Measurements from ENCODE around the gene TOMM34. TPM values are rescaled to one million over a fixed set of nuclear protein-coding genes. Genes with fewer than 3 reads are reported as not detected.
A peak's percentile ranks its signal among the peaks of the same experiment; 100 is the strongest.

The TOMM34 gene
- total RNA-seq, 1 experiment from 2014 or later, result 37.5 TPM

DNA sequence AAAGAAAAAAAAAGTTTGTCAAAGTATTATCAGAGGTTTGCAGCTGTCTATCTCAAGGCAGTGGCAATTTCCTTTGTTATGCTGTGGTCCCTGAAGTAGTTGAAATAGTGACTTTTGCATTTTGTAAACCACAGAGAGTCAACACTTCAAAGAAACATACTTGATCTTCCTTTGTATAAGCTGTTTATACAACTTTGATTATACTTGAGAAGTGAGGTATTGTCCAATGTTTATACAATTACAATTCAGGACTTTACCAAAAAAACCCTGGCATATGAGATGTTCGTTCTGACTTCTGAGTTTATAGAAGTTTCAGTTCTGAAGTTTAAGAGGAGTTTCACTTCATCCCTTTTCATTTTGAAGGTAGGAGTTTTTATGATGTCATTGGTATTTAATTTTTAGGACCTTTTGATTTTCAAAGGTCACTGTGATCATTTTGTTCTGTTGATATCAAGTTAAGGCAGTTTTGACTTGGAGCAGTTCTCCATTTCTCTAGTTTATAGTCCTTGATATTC, 10.1 kb upstream of the TOMM34 start:
- H3K18ac ChIP-seq (ENCODE audit: insufficient read length, low read depth, low read length), result no peak overlapping the region
- Mint-ChIP-seq H3K36me3 (ENCODE audit: insufficient read depth in 1 of 3, low read depth in 3 of 3) (peaks cover 15 to 28% (median 25%) of the 10 kb centered on the region in 3 experiments), H3K27ac (peak overlapping the region in 1 of 3 experiments; percentile 43; a peak in 1 of 7 replicates), H3K27me3 (ENCODE audit: low read depth) (peaks cover 2% of the 10 kb centered on the region; the same call in 1 of the 2 replicates), H3K4me3 (no peak overlapping the region), H3K4me1 (peaks cover 37 to 38% of the 10 kb centered on the region in 2 experiments), H3K9me3 (no peaks in the 10 kb centered on the region; a peak in 1 of 5 replicates)
- H2BK15ac ChIP-seq (ENCODE audit: low read depth, low read length), result no peak overlapping the region
- no peak for DNase-seq
- H2AFZ ChIP-seq (ENCODE audit: low read length), result no peak overlapping the region
- H2AK5ac ChIP-seq (ENCODE audit: insufficient read length, low read length), result no peak overlapping the region
- H3K4me1 ChIP-seq (ENCODE audit: insufficient read depth, low read length), result no peaks in the 10 kb centered on the region
- no peak overlapping the region for H2BK5ac ChIP-seq (ENCODE audit: insufficient read length, low read length)
- H3K9ac ChIP-seq (ENCODE audit: extremely low read depth, insufficient read length, low read length), result no peak overlapping the region
- no peak overlapping the region for H4K8ac ChIP-seq (replicated peaks; ENCODE audit: insufficient read length, low read depth, low read length)
- H4K5ac ChIP-seq (ENCODE audit: insufficient read length, low read depth, low read length), result no peak overlapping the region
- H4K91ac ChIP-seq (ENCODE audit: insufficient read length, low read depth, low read length), result no peak overlapping the region
- no CpG with 5 or more reads among the region's 1 CpG for WGBS (ENCODE audit: extremely low coverage, insufficient read length, low lambda C conversion rate)
- H3K27me3 ChIP-seq (ENCODE audit: insufficient read depth, low read length), result no peaks in the 10 kb centered on the region
- TF ChIP-seq, protein P1, sequence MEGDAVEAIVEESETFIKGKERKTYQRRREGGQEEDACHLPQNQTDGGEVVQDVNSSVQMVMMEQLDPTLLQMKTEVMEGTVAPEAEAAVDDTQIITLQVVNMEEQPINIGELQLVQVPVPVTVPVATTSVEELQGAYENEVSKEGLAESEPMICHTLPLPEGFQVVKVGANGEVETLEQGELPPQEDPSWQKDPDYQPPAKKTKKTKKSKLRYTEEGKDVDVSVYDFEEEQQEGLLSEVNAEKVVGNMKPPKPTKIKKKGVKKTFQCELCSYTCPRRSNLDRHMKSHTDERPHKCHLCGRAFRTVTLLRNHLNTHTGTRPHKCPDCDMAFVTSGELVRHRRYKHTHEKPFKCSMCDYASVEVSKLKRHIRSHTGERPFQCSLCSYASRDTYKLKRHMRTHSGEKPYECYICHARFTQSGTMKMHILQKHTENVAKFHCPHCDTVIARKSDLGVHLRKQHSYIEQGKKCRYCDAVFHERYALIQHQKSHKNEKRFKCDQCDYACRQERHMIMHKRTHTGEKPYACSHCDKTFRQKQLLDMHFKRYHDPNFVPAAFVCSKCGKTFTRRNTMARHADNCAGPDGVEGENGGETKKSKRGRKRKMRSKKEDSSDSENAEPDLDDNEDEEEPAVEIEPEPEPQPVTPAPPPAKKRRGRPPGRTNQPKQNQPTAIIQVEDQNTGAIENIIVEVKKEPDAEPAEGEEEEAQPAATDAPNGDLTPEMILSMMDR (conservative IDR thresholded peaks at IDR 0.05), result no peak
- H2BK20ac ChIP-seq (ENCODE audit: low read depth, low read length, poor library complexity, severe bottlenecking), result no peak overlapping the region
- no peaks in the 10 kb centered on the region for H3K79me1 ChIP-seq (ENCODE audit: insufficient read depth, low read depth, low read length, poor library complexity, severe bottlenecking)
- no peak overlapping the region for H3K4me2 ChIP-seq (ENCODE audit: insufficient read depth, insufficient read length, low read length)
- H2BK120ac ChIP-seq (ENCODE audit: low read depth, low read length, poor library complexity, severe bottlenecking), result no peak overlapping the region
- no peak overlapping the region for H3K27ac ChIP-seq (ENCODE audit: insufficient read length, low read depth, low read length)
- H3K23ac ChIP-seq (ENCODE audit: insufficient read length, low read depth, low read length), result no peak overlapping the region
- H3K56ac ChIP-seq (ENCODE audit: insufficient read length, low read depth, low read length), result no peak overlapping the region
- H3K4ac ChIP-seq (ENCODE audit: low read depth, low read length), result no peak overlapping the region
- no peak overlapping the region for H3K14ac ChIP-seq (ENCODE audit: insufficient read depth, low read length)
- H4K20me1 ChIP-seq (ENCODE audit: control insufficient read depth, insufficient read depth, insufficient read length), result no peaks in the 10 kb centered on the region
- peaks cover 14% of the 10 kb centered on the region; the same call in 1 of the 2 replicates for H3K79me2 ChIP-seq (ENCODE audit: insufficient read depth, low read length)
- H3K23me2 ChIP-seq (ENCODE audit: insufficient read length, low read depth, low read length, poor library complexity, severe bottlenecking), result peaks cover 5% of the 10 kb centered on the region
- H2BK12ac ChIP-seq (ENCODE audit: insufficient read length, low read depth, low read length), result no peak overlapping the region
- no peaks in the 10 kb centered on the region for H3K9me3 ChIP-seq (ENCODE audit: control insufficient read depth, low read depth, low read length)
- no peak overlapping the region for H3T11ph ChIP-seq (ENCODE audit: low read length)
